RWPE1 (cell line): ENCODE data around the gene GNL1.

Experiments
- CTCF ChIA-PET: fragments of 350-600 bp; sonication (Branson Sonifier 250); formaldehyde crosslinking; extraction: SDS; loops from one replicate; lab custom pipeline; 2021; lab: Yijun Ruan, JAX
- POLR2A ChIA-PET: fragments of 400-600 bp; formaldehyde crosslinking; extraction: SDS; loops from one replicate; lab custom pipeline; 2020; ENCODE audit warnings: antibody characterized with exemption; ENCODE audit not compliant: low non-redundant PET; lab: Yijun Ruan, JAX
- DNase-seq: peaks from one replicate; pipeline ENCODE4 v3.0.0; 2012; ENCODE audit warnings: low spot score
- H3K27ac ChIP-seq: fragments of 450-650 bp; 2 replicates; pipeline ENCODE4 v1.5.1; 2017
- CTCF ChIP-seq: fragments of 450-650 bp; conservative IDR thresholded peaks from 2 replicates; pipeline ENCODE4 v1.5.1; 2017; ENCODE audit warnings: low read depth, mild to moderate bottlenecking

GNL1 gene

DNA sequence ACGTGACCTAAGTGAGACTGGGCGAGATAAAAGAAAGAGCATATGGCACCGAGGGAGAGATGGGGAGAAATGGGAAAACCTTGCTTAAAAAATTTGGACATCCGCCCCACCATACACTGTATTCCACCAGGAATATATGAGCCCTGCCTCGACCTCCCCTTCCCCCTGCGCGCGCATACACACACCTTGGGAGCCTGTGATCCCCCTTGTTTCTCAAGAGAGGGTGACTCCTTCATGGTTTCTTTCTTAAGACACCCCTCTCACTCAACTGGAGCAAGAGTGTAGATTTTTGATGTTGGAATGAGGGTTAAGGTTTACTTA, 15.4 kb upstream of the GNL1 start:
- ChIA-PET POLR2A (interaction anchor here (1.8 kb wide), 1 partner anchor 14 kb away, joined by 4 read pairs; the partner anchor contains the start of gene PRR3), CTCF (no interaction called here)
- TF ChIP-seq CTCF = no peak
- H3K27ac ChIP-seq = peak overlapping the region; percentile 84
- DNase-seq = no peak

DNA sequence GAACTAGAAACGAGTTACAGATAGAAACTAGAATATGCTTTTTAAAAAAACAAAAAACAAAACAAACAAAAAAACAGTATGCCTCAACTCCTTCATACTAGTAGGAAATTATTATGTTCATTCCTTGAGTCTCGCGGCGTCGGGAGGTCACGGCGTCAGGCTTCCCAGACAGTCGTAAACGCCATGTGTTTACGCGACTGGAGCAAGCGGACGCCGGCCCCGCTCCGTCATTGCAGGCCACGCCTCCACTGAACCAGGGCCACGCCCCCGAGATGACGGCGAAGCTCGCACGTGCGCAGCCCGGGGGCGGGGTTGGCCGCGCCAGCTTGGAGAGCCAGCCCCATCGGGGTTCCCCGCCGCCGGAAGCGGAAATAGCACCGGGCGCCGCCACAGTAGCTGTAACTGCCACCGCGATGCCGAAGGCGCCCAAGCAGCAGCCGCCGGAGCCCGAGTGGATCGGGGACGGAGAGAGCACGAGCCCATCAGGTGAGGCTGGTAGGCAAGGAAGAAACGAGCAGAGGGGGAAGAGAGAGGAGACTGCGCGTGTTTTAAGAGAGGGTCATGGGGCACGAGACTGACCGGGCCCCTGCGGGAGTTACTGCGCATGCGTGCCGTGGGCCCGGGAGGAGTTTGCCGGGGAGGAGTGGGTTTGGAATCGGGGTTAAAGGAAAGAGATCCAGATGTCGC, 14.9 kb upstream of the GNL1 start, which contains the start of gene ABCF1:
Gene ABCF1 (plus strand): TSS at position 368 of the 687 bp plus-strand sequence. CDS start 46 bp downstream, at position 414.
- ChIA-PET CTCF (interaction anchor here (0.6 to 0.9 kb wide), 2 partner anchors 26 to 508 kb away, joined by 3 read pairs; no protein-coding TSS in a partner anchor), POLR2A (interaction anchor here (0.5 to 1.8 kb wide), 2 partner anchors 14 to 42 kb away, joined by 3 to 4 read pairs; partner anchors contain the start of gene PRR3)
- peak; percentile 98 for DNase-seq
- peak within 1 kb of the TSS; percentile 84 for H3K27ac ChIP-seq
- TF ChIP-seq CTCF = no peak

- no peak for DNase-seq
- CTCF ChIA-PET = interaction anchor here (0.6 to 1.0 kb wide), 4 partner anchors 16 to 508 kb away, joined by 3 to 4 read pairs (median 3); no protein-coding TSS in a partner anchor
- H3K27ac ChIP-seq = peak overlapping the region; percentile 84
- POLR2A ChIA-PET = interaction anchor here (0.5 to 1.8 kb wide), 2 partner anchors 13 to 42 kb away, joined by 3 to 4 read pairs; partner anchors contain the start of gene PRR3
- no peak for TF ChIP-seq CTCF
Observed at GRCh38 chr6:30570740-30571074, 14.4 kb upstream of the GNL1 start.

- TF ChIP-seq CTCF = no peak
- ChIA-PET CTCF (interaction anchor here (0.6 to 1.0 kb wide), 5 partner anchors 17 to 356 kb away, joined by 3 to 4 read pairs (median 3); no protein-coding TSS in a partner anchor), POLR2A (interaction anchor here (1.8 kb wide), 1 partner anchor 13 kb away, joined by 4 read pairs; the partner anchor contains the start of gene PRR3)
- no peak overlapping the region for H3K27ac ChIP-seq
- DNase-seq = no peak
Observed at GRCh38 chr6:30570263-30570662, 14.0 kb upstream of the GNL1 start.

GRCh38 chr6:30568245-30568644, 12.0 kb upstream of the GNL1 start:
- POLR2A ChIA-PET = no interaction called here
- 0 out of 2 replicates have a peak overlapping the region, but pooled peaks have one; percentile 11 for H3K27ac ChIP-seq
- TF ChIP-seq CTCF = no peak
- DNase-seq = no peak
- CTCF ChIA-PET = interaction anchor here (0.7 kb wide), 1 partner anchor 23 kb away, joined by 3 read pairs; no protein-coding TSS in a partner anchor

GRCh38 chr6:30565772-30566171, 9.5 kb upstream of the GNL1 start:
- DNase-seq = no peak
- no peak for TF ChIP-seq CTCF
- ChIA-PET POLR2A (interaction anchor here (0.6 kb wide), 1 partner anchor 49 kb away, joined by 8 read pairs; no protein-coding TSS in a partner anchor), CTCF (interaction anchor here (1.2 kb wide), 1 partner anchor 21 kb away, joined by 3 read pairs; no protein-coding TSS in a partner anchor)
- H3K27ac ChIP-seq = no peak overlapping the region
